Activated naive CD8-positive, alpha-beta T cell treated with anti-CD3 and anti-CD28 coated beads, Interleukin-2, amount 10 ng/mL, durations not matched to agents 7 days and 5 days (primary cell): ENCODE results near the gene ZSWIM1. TPM values are rescaled to one million over a fixed set of nuclear protein-coding genes. Genes with fewer than 3 reads are reported as not detected.

Experiments
- ATAC-seq: fragments of 150-1000 bp; cut with Tn5 transposase; one replicate; pipeline ENCODE4 v1.10.0; 2021; ENCODE audit warnings: low read depth, moderate library complexity
- POLR2A ChIA-PET: fragments of 350-600 bp; sonication (Branson Sonifier 250); formaldehyde crosslinking; loops from one replicate; lab custom pipeline; 2021; ENCODE audit warnings: antibody characterized with exemption; lab: Charles Lee
- DNase-seq: peaks from one replicate; pipeline ENCODE4 v3.0.0; 2021
- H3K27ac Mint-ChIP-seq: one replicate; pipeline ENCODE4 v1.8.0; 2022; ENCODE audit warnings: mild to moderate bottlenecking, mixed read lengths
- H3K27me3 Mint-ChIP-seq: one replicate; pipeline ENCODE4 v1.8.0; 2022; ENCODE audit warnings: mild to moderate bottlenecking, moderate library complexity, mixed read lengths
- H3K36me3 Mint-ChIP-seq: one replicate; pipeline ENCODE4 v1.8.0; 2021; ENCODE audit warnings: mild to moderate bottlenecking, mixed read lengths
- H3K4me1 Mint-ChIP-seq: one replicate; pipeline ENCODE4 v1.8.0; 2021; ENCODE audit warnings: mixed read lengths
- H3K4me3 Mint-ChIP-seq: one replicate; pipeline ENCODE4 v1.8.0; 2022; ENCODE audit warnings: mild to moderate bottlenecking, moderate library complexity, mixed read lengths
- H3K9me3 Mint-ChIP-seq: one replicate; pipeline ENCODE4 v1.8.0; 2021; ENCODE audit warnings: mixed read lengths
- total RNA-seq, 2 experiments: library from RNA; stranded (reverse); gene quantifications; one replicate each; pipeline ENCODE4 v1.2.3, GENCODE V29; 2021

The ZSWIM1 gene
- total RNA-seq, 2 experiments from 2014 or later, result 12.2 to 13.0 TPM

GRCh38 chr20:45883100-45883469 lies 2.1 kb downstream of the ZSWIM1 start:
- POLR2A ChIA-PET, result interaction anchor here (2.6 to 3.8 kb wide), 2 partner anchors 8 to 26 kb away, joined by 15 to 25 read pairs; partner anchors contain the start of genes ACOT8, CTSA, NEURL2 and ZSWIM3
- Mint-ChIP-seq H3K4me1 (peaks cover 41% of the 10 kb centered on the region), H3K27ac (peak overlapping the region; percentile 47)

GRCh38 chr20:45886590-45887345 lies 5.7 kb downstream of the ZSWIM1 start:
- ATAC-seq (no peak), DNase-seq (no peak)
- H3K36me3 Mint-ChIP-seq, result peaks cover 17% of the 10 kb centered on the region
- no peaks in the 10 kb centered on the region for H3K9me3 Mint-ChIP-seq
- H3K27me3 Mint-ChIP-seq, result no peaks in the 10 kb centered on the region
- peaks cover 42% of the 10 kb centered on the region for H3K4me1 Mint-ChIP-seq
- POLR2A ChIA-PET, result interaction anchor here (0.7 to 3.8 kb wide), 3 partner anchors 14 to 29 kb away, joined by 3 to 15 read pairs (median 3); partner anchors contain the start of genes ACOT8 and ZSWIM3
- no peak overlapping the region for H3K27ac Mint-ChIP-seq
- no peak overlapping the region for H3K4me3 Mint-ChIP-seq

More at GRCh38 chr20:45883100-45883469, 2.1 kb downstream of the ZSWIM1 start:
- DNase-seq, result no peak
- Mint-ChIP-seq H3K9me3 (no peaks in the 10 kb centered on the region), H3K27me3 (no peaks in the 10 kb centered on the region), H3K4me3 (no peak overlapping the region), H3K36me3 (peaks cover 21% of the 10 kb centered on the region)
- ATAC-seq, result no peak

- DNase-seq (no peak), ATAC-seq (no peak)
- no peaks in the 10 kb centered on the region for H3K27me3 Mint-ChIP-seq
- no peak within 1 kb of the TSS for H3K27ac Mint-ChIP-seq
- H3K9me3 Mint-ChIP-seq, result no peaks in the 10 kb centered on the region
- H3K36me3 Mint-ChIP-seq, result peaks cover 14% of the 10 kb centered on the region
- H3K4me1 Mint-ChIP-seq, result peaks cover 42% of the 10 kb centered on the region
- POLR2A ChIA-PET, result interaction anchor here (0.7 to 1.1 kb wide), 2 partner anchors 14 to 29 kb away, joined by 3 read pairs; no protein-coding TSS in a partner anchor
- no peak within 1 kb of the TSS for H3K4me3 Mint-ChIP-seq
Observed at GRCh38 chr20:45887346-45887715, 6.3 kb downstream of the ZSWIM1 start, which contains the start of gene SPATA25. TSS of gene SPATA25 (minus strand) at chr20:45887622. CDS start at chr20:45887590, 32 bp downstream.

- H3K9me3 Mint-ChIP-seq, result no peaks in the 10 kb centered on the region
Observed at GRCh38 chr20:45888681-45889080, 7.7 kb downstream of the ZSWIM1 start.

GRCh38 chr20:45890077-45890984 lies 9.3 kb downstream of the ZSWIM1 start:
- Mint-ChIP-seq H3K36me3 (peaks cover 1% of the 10 kb centered on the region), H3K27ac (peak overlapping the region; percentile 86), H3K27me3 (no peaks in the 10 kb centered on the region), H3K9me3 (no peaks in the 10 kb centered on the region), H3K4me3 (peak overlapping the region; percentile 92), H3K4me1 (peaks cover 32% of the 10 kb centered on the region)
- POLR2A ChIA-PET, result interaction anchor here (0.8 to 5.5 kb wide), 12 partner anchors 9 to 83 kb away, joined by 3 to 43 read pairs (median 6); partner anchors contain the start of genes ACOT8, PCIF1, ZSWIM1 and ZSWIM3
- peak; percentile 59 for DNase-seq
- ATAC-seq, result peak; percentile 33

More at GRCh38 chr20:45888681-45889080, 7.7 kb downstream of the ZSWIM1 start:
- POLR2A ChIA-PET, result no interaction called here
- Mint-ChIP-seq H3K36me3 (peaks cover 4% of the 10 kb centered on the region), H3K4me3 (no peak overlapping the region), H3K27ac (no peak overlapping the region), H3K27me3 (no peaks in the 10 kb centered on the region), H3K4me1 (peaks cover 43% of the 10 kb centered on the region)
- ATAC-seq (no peak), DNase-seq (no peak)

- no peaks in the 10 kb centered on the region for H3K27me3 Mint-ChIP-seq
- peaks cover 1% of the 10 kb centered on the region for H3K36me3 Mint-ChIP-seq
- peak; percentile 73 for ATAC-seq
Observed at GRCh38 chr20:45890985-45891983, 10.3 kb downstream of the ZSWIM1 start, which contains the start of the genes CTSA and NEURL2. TSS of gene CTSA (plus strand) at chr20:45891335. CDS start at chr20:45891569, 234 bp downstream. TSS of gene NEURL2 (minus strand) at chr20:45891208. CDS start at chr20:45890991, 217 bp downstream.

GRCh38 chr20:45892049-45892825 lies 11.2 kb downstream of the ZSWIM1 start:
- DNase-seq, result no peak
- POLR2A ChIA-PET, result interaction anchor here (1.1 to 5.5 kb wide), 6 partner anchors 10 to 43 kb away, joined by 4 to 43 read pairs (median 8); partner anchors contain the start of genes PCIF1 and ZSWIM1
- H3K4me3 Mint-ChIP-seq, result peak overlapping the region; percentile 92
- peaks cover 1% of the 10 kb centered on the region for H3K36me3 Mint-ChIP-seq
- peak overlapping the region; percentile 74 for H3K27ac Mint-ChIP-seq
- H3K9me3 Mint-ChIP-seq, result no peaks in the 10 kb centered on the region
- no peak for ATAC-seq
- H3K4me1 Mint-ChIP-seq, result peaks cover 26% of the 10 kb centered on the region
- no peaks in the 10 kb centered on the region for H3K27me3 Mint-ChIP-seq

More at GRCh38 chr20:45890985-45891983, 10.3 kb downstream of the ZSWIM1 start, which contains the start of the genes CTSA and NEURL2:
- H3K4me1 Mint-ChIP-seq, result peaks cover 27% of the 10 kb centered on the region
- DNase-seq, result peak; percentile 88
- no peaks in the 10 kb centered on the region for H3K9me3 Mint-ChIP-seq
- H3K4me3 Mint-ChIP-seq, result peak within 1 kb of the TSS; percentile 92
- POLR2A ChIA-PET, result interaction anchor here (0.8 to 5.5 kb wide), 11 partner anchors 10 to 79 kb away, joined by 3 to 43 read pairs (median 5); partner anchors contain the start of genes ACOT8, PCIF1, ZSWIM1 and ZSWIM3
- peak within 1 kb of the TSS; percentile 86 for H3K27ac Mint-ChIP-seq

- ATAC-seq (no peak), DNase-seq (no peak)
- Mint-ChIP-seq H3K27me3 (no peaks in the 10 kb centered on the region), H3K4me1 (peaks cover 26% of the 10 kb centered on the region), H3K36me3 (peaks cover 1% of the 10 kb centered on the region), H3K27ac (peak overlapping the region; percentile 56), H3K4me3 (peak overlapping the region; percentile 92), H3K9me3 (no peaks in the 10 kb centered on the region)
- POLR2A ChIA-PET, result interaction anchor here (0.6 to 5.5 kb wide), 7 partner anchors 9 to 922 kb away, joined by 3 to 43 read pairs (median 4); partner anchors contain the start of genes PCIF1 and ZSWIM1
Observed at GRCh38 chr20:45892828-45893500, 11.9 kb downstream of the ZSWIM1 start.

GRCh38 chr20:45893831-45894230 lies 12.8 kb downstream of the ZSWIM1 start:
- H3K4me1 Mint-ChIP-seq, result peaks cover 25% of the 10 kb centered on the region
- ATAC-seq, result no peak
- peaks cover 1% of the 10 kb centered on the region for H3K36me3 Mint-ChIP-seq
- no peaks in the 10 kb centered on the region for H3K27me3 Mint-ChIP-seq
- H3K4me3 Mint-ChIP-seq, result no peak overlapping the region
- no peak for DNase-seq
- POLR2A ChIA-PET, result interaction anchor here (0.7 to 5.5 kb wide), 2 partner anchors 12 to 41 kb away, joined by 3 to 43 read pairs; partner anchors contain the start of gene PCIF1
- peak overlapping the region; percentile 9 for H3K27ac Mint-ChIP-seq
- H3K9me3 Mint-ChIP-seq, result no peaks in the 10 kb centered on the region

GRCh38 chr20:45894797-45895196 lies 13.8 kb downstream of the ZSWIM1 start:
- H3K4me1 Mint-ChIP-seq, result peaks cover 22% of the 10 kb centered on the region

More at GRCh38 chr20:45894797-45895196, 13.8 kb downstream of the ZSWIM1 start:
- Mint-ChIP-seq H3K27ac (no peak overlapping the region), H3K4me3 (no peak overlapping the region), H3K27me3 (no peaks in the 10 kb centered on the region), H3K36me3 (peaks cover 1% of the 10 kb centered on the region), H3K9me3 (no peaks in the 10 kb centered on the region)
- POLR2A ChIA-PET, result interaction anchor here (0.8 to 5.5 kb wide), 2 partner anchors 14 to 40 kb away, joined by 3 to 43 read pairs; partner anchors contain the start of gene PCIF1
- DNase-seq (no peak), ATAC-seq (no peak)
